Stimulated activated memory B cell treated with anti-CD40 and anti-IgM and Interleukin-4, amounts not matched to agents 10 μg/mL and 1 μg/mL and 100 μg/mL, for 72 hours (primary cell): ENCODE results near the gene TDRD12.
"Not testable (repeated sequence)": the region's sequence is repeated elsewhere in the genome, so short reads cannot be mapped to it uniquely, and the experiment has no call there.

Experiments
- ATAC-seq: fragments of 150-1000 bp; cut with Tn5 transposase; 2 replicates; pipeline ENCODE4 v1.10.0; 2021
- H3K27ac Mint-ChIP-seq: one replicate; pipeline ENCODE4 v1.8.0; 2022; ENCODE audit warnings: mild to moderate bottlenecking, mixed read lengths
- H3K27me3 Mint-ChIP-seq: one replicate; pipeline ENCODE4 v1.8.0; 2022; ENCODE audit warnings: mixed read lengths
- H3K36me3 Mint-ChIP-seq: one replicate; pipeline ENCODE4 v1.8.0; 2022; ENCODE audit warnings: mixed read lengths
- H3K4me1 Mint-ChIP-seq: one replicate; pipeline ENCODE4 v1.8.0; 2022; ENCODE audit warnings: mixed read lengths
- H3K4me3 Mint-ChIP-seq: one replicate; pipeline ENCODE4 v1.8.0; 2022; ENCODE audit warnings: mild to moderate bottlenecking, moderate library complexity, mixed read lengths
- H3K9me3 Mint-ChIP-seq: one replicate; pipeline ENCODE4 v1.8.0; 2022; ENCODE audit warnings: mixed read lengths

Gene TDRD12

DNA sequence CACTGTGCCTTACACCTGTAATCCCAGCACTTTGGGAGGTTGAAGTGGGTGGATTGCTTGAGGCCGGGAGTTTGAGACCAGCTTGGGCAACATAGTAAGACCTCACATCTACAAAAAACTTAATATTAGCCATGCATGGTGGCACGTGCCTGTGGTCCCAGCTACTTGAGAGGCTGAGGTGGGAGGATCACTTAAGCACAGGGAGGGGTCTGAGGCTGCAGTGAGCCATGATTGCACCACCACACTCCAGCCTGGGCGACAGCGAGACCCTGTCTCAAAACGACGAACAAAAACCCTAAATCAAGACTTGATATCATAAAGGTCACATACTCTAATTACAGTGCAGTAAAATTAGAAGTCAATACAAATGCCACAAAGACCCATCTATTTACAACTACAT lies 132.6 kb downstream of the TDRD12 start:
- H3K36me3 Mint-ChIP-seq: peaks cover 2% of the 10 kb centered on the region
- H3K4me1 Mint-ChIP-seq: no peaks in the 10 kb centered on the region
- H3K27me3 Mint-ChIP-seq: no peaks in the 10 kb centered on the region
- no peak for ATAC-seq
- no peak overlapping the region for H3K4me3 Mint-ChIP-seq
- H3K27ac Mint-ChIP-seq: no peak overlapping the region
- H3K9me3 Mint-ChIP-seq: peaks cover 4% of the 10 kb centered on the region

DNA sequence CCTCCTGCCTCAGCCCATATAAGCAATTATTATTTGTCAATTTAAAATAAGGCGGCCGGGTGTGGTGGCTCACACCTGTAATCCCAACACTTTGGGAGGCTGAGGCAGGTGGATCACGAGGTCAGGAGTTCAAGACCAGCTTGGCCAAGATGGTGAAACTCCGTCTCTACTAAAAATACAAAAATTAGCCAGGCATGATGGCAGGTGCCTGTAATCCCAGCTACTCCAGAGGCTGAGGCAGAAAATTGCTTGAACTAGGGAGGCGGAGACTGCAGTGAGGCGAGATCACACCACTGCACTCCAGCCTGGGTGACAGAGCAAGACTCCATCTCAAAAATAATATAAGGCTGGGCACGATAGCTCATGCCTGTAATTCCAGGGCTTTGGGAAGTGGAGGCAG lies 137.3 kb downstream of the TDRD12 start:
- H3K9me3 Mint-ChIP-seq, H3K27ac Mint-ChIP-seq, H3K27me3 Mint-ChIP-seq, H3K4me1 Mint-ChIP-seq, ATAC-seq, H3K4me3 Mint-ChIP-seq, H3K36me3 Mint-ChIP-seq: not testable (repeated sequence)

DNA sequence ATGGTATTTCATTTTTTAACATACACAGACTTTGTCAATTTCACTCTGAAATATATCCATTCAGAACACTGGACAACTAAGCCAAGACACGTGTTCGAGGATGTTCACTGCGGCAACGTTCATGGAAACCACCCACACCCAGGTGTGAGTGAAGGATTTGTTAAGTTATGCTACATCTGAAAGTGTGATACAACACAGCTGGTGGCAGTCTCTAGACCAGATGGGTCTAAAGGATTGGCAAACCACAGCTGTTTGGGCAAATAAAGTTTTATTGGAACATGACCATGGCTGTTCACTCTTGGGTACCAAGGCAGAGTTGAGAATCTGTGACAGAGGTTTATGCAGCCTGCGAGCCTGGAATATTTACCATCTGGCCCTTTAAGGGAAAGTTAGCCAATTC lies 138.0 kb downstream of the TDRD12 start:
- Mint-ChIP-seq H3K27ac (no peak overlapping the region), H3K27me3 (no peaks in the 10 kb centered on the region), H3K4me1 (no peaks in the 10 kb centered on the region), H3K36me3 (no peaks in the 10 kb centered on the region), H3K4me3 (no peak overlapping the region), H3K9me3 (no peaks in the 10 kb centered on the region)
- ATAC-seq: no peak

DNA sequence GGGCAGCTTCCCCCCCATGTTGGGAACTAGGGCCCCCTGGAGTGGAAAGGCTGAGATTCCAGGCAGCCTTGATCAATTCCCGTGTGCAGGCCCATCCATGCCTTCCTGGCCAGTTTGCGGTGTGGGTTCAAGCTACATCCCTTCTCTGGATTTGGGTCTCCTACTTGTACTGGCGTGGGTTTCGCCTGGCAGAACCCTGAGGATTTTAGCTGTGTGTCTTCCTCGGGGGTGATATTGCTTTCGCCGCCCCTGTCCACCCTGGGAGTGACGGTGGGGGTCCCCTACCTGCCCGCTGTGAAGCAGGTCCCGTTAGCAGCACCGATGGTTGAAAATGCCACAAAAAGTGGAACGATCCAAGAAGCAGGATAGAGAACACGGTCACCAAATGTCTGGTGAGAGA lies 138.6 kb downstream of the TDRD12 start:
- ATAC-seq: no peak
- Mint-ChIP-seq H3K36me3 (no peaks in the 10 kb centered on the region), H3K4me1 (no peaks in the 10 kb centered on the region), H3K4me3 (no peak overlapping the region), H3K27ac (no peak overlapping the region), H3K27me3 (no peaks in the 10 kb centered on the region), H3K9me3 (no peaks in the 10 kb centered on the region)

- no peak for ATAC-seq
- Mint-ChIP-seq H3K27me3 (no peaks in the 10 kb centered on the region), H3K9me3 (no peaks in the 10 kb centered on the region), H3K36me3 (no peaks in the 10 kb centered on the region), H3K27ac (no peak overlapping the region), H3K4me1 (no peaks in the 10 kb centered on the region), H3K4me3 (no peak overlapping the region)
Measured at GRCh38 chr19:32858559-32858958, 139.0 kb downstream of the TDRD12 start.

DNA sequence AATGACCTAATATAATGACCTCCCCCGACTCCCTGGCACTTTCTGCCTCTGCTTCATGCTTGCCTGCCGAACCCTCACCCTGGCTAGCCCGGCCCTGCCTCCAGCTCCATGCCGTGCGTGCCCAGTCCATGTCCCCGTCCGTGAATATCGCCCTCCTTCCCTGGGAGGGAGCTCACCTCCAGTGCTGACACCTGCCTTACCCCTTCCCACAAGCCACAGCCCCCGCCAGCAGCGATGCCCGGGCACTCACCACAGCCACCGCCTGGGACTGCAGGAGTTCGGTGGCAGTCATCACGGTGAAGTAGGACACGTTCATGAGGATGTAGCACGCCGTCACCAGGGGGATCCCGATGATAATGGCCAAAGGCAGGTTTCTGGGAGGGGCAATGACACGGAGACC lies 140.0 kb downstream of the TDRD12 start:
- ATAC-seq: no peak
- no peaks in the 10 kb centered on the region for H3K9me3 Mint-ChIP-seq
- H3K27me3 Mint-ChIP-seq: no peaks in the 10 kb centered on the region
- H3K4me1 Mint-ChIP-seq: no peaks in the 10 kb centered on the region
- H3K27ac Mint-ChIP-seq: no peak overlapping the region
- no peak overlapping the region for H3K4me3 Mint-ChIP-seq
- H3K36me3 Mint-ChIP-seq: no peaks in the 10 kb centered on the region

GRCh38 chr19:32861596-32861995 lies 142.0 kb downstream of the TDRD12 start:
- no peaks in the 10 kb centered on the region for H3K4me1 Mint-ChIP-seq
- no peak overlapping the region for H3K27ac Mint-ChIP-seq
- no peak overlapping the region for H3K4me3 Mint-ChIP-seq
- ATAC-seq: no peak
- H3K9me3 Mint-ChIP-seq: no peaks in the 10 kb centered on the region
- peaks cover 1% of the 10 kb centered on the region for H3K27me3 Mint-ChIP-seq
- H3K36me3 Mint-ChIP-seq: no peaks in the 10 kb centered on the region

DNA sequence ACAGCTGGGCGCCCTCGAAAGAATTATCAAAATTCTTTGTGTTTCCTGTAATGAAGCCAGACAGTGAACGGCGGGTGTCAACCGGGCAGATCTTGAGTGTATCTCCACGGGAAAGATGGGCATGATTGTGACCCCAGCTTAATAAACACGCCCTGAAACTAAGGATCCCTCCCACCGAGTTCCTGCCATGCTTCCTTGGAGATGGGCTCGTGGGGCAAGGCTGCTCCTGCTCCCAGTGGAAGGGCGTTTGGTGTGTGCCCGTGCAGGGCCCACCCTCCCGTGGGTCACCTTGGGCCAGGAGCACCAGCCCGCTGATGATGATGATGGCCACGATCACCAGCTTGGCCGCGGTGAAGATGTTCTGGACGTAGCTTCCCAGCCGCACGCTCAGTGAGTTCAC lies 142.6 kb downstream of the TDRD12 start:
- peaks cover 7% of the 10 kb centered on the region for H3K27me3 Mint-ChIP-seq
- no peak overlapping the region for H3K27ac Mint-ChIP-seq
- no peak overlapping the region for H3K4me3 Mint-ChIP-seq
- ATAC-seq: no peak
- no peaks in the 10 kb centered on the region for H3K4me1 Mint-ChIP-seq
- H3K9me3 Mint-ChIP-seq: no peaks in the 10 kb centered on the region
- H3K36me3 Mint-ChIP-seq: no peaks in the 10 kb centered on the region

DNA sequence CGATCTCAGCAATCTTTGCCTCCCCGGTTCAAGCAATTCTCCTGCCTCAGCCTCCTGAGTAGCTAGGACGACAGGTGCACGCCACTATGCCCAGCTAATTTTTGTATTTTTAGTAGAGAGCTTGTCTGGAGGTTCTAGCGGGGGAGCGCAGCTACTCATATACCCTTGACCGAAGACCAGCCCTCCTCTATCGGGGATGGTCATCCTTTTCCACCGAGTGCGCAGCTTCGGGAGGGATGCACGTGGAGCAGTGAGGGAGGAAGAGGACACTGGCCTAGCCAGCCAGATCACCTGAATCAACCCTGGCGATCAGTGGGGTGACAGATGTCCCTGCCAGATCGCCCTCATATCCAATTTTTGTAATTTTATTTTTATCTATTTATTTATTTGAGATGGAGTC lies 143.2 kb downstream of the TDRD12 start:
- no peaks in the 10 kb centered on the region for H3K36me3 Mint-ChIP-seq
- H3K27ac Mint-ChIP-seq: no peak overlapping the region
- peaks cover 7% of the 10 kb centered on the region for H3K27me3 Mint-ChIP-seq
- H3K9me3 Mint-ChIP-seq: no peaks in the 10 kb centered on the region
- no peak overlapping the region for H3K4me3 Mint-ChIP-seq
- ATAC-seq: no peak
- no peaks in the 10 kb centered on the region for H3K4me1 Mint-ChIP-seq

- no peak for ATAC-seq
- H3K4me1 Mint-ChIP-seq: no peaks in the 10 kb centered on the region
- H3K9me3 Mint-ChIP-seq: no peaks in the 10 kb centered on the region
- H3K27ac Mint-ChIP-seq: no peak overlapping the region
- H3K4me3 Mint-ChIP-seq: no peak overlapping the region
- peaks cover 7% of the 10 kb centered on the region for H3K27me3 Mint-ChIP-seq
- H3K36me3 Mint-ChIP-seq: no peaks in the 10 kb centered on the region
Measured at GRCh38 chr19:32863301-32863700, 143.7 kb downstream of the TDRD12 start.

DNA sequence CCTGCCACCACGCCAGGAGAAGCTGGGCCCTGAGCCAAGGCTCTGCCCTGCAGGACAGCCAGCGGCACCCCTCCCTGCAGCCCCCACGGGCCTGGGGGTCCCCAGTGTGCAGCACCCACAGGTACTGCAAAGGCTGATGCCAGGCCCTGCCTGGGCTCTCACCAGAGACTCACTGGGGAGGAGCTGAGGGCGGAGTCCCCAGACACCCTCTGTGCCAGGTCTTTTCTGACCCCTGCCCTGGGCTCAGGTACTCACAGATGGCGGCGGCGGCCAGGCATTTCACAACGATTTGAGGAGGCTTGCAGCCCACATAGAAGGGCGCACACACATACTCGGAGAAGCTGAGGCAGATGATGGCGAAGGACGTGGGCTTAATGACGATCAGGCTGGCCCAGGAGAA lies 144.3 kb downstream of the TDRD12 start:
- Mint-ChIP-seq H3K27me3 (peaks cover 7% of the 10 kb centered on the region), H3K27ac (no peak overlapping the region), H3K4me1 (no peaks in the 10 kb centered on the region), H3K4me3 (no peak overlapping the region), H3K9me3 (no peaks in the 10 kb centered on the region), H3K36me3 (no peaks in the 10 kb centered on the region)
- no peak for ATAC-seq

DNA sequence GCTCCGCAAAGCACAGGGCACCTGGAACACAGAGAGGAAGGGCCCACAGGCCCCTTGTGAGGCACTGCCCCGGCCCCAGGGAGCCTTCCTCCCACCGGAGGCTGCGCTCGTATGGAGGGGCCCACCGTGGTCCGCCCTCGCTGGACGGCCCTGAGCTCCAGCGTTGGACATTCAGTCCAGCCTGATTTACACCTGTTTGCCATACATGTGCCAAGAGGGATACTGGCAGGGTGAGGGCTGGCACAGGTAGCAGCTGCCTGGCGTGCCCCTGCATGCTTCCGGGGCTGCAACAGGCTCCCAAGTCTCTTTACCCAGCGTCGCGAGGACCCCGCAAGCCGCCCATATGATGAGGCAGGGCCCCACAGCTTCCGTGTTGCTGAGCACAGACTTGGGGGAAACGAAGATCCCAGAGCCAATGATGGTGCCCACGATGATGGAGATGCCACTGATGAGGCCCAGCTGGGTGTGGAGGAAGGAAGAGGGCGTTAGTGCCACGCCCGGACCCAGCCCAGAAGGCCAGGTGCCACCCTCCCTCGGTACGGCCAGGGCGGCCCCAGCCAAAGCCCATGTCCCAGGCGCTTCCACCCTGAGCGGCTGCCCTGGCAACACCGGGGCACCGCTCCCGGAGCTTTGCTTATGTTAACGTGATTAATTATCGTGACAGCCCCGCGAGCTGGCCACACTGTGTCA lies 144.9 kb downstream of the TDRD12 start:
- peaks cover 7% of the 10 kb centered on the region for H3K27me3 Mint-ChIP-seq
- no peaks in the 10 kb centered on the region for H3K9me3 Mint-ChIP-seq
- no peaks in the 10 kb centered on the region for H3K4me1 Mint-ChIP-seq
- no peak overlapping the region for H3K27ac Mint-ChIP-seq
- ATAC-seq: no peak
- H3K36me3 Mint-ChIP-seq: no peaks in the 10 kb centered on the region
- no peak overlapping the region for H3K4me3 Mint-ChIP-seq

GRCh38 chr19:32865326-32865725 lies 145.8 kb downstream of the TDRD12 start:
- Mint-ChIP-seq H3K27me3 (peaks cover 7% of the 10 kb centered on the region), H3K4me1 (no peaks in the 10 kb centered on the region), H3K4me3 (no peak overlapping the region), H3K9me3 (no peaks in the 10 kb centered on the region), H3K27ac (no peak overlapping the region), H3K36me3 (no peaks in the 10 kb centered on the region)
- no peak for ATAC-seq

GRCh38 chr19:32866061-32866460 lies 146.5 kb downstream of the TDRD12 start:
- Mint-ChIP-seq H3K4me1 (no peaks in the 10 kb centered on the region), H3K27me3 (peaks cover 7% of the 10 kb centered on the region), H3K4me3 (no peak overlapping the region), H3K9me3 (no peaks in the 10 kb centered on the region), H3K36me3 (no peaks in the 10 kb centered on the region), H3K27ac (no peak overlapping the region)
- no peak for ATAC-seq

DNA sequence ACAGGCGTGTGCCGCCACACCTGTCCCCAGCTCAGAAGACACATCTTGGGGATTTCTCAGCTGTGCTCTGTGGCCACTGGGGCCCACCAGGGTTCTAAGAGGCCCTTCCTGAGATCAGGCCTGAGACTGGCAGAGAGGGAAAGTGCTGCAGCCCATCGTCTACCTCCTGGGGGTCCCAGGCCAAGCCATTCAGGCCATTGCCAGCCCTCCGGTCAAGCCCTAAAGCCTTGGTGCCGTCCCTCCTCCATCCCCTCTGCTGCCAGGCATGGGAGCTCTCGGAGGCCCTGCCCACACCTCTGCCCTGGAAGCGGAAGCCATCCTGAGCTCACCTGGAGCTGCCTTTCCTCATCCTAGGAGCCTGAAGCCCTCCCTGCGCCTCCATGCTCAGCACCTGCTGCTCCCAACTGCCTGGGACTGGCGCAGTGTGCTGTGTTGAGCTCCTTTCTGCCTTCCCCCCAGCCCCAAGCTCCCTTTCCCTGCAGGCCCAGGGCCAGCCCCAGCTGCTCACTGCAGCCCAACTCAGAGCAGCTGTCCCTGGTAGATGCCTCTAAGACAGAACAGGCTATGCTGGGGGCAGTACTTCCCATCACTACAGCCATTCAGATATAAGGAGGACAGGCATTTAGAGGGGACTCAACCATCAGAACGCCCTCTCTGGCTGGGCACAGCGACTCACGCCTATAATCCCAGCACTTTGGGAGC lies 147.1 kb downstream of the TDRD12 start:
- Mint-ChIP-seq H3K27ac (no peak overlapping the region), H3K9me3 (no peaks in the 10 kb centered on the region), H3K27me3 (peaks cover 7% of the 10 kb centered on the region), H3K36me3 (no peaks in the 10 kb centered on the region), H3K4me1 (no peaks in the 10 kb centered on the region), H3K4me3 (no peak overlapping the region)
- no peak for ATAC-seq

- H3K27ac Mint-ChIP-seq, H3K27me3 Mint-ChIP-seq, H3K4me1 Mint-ChIP-seq, H3K36me3 Mint-ChIP-seq, H3K4me3 Mint-ChIP-seq, H3K9me3 Mint-ChIP-seq, ATAC-seq: not testable (repeated sequence)
Measured at GRCh38 chr19:32867436-32867835, 147.9 kb downstream of the TDRD12 start.
